H9 (cell line): ENCODE results near the gene ZNF730. TPM values are rescaled to one million over a fixed set of nuclear protein-coding genes. Genes with fewer than 3 reads are reported as not detected.

Source experiments
- DNase-seq: peaks from one replicate; pipeline ENCODE4 v3.0.0-alpha.2; 2017
- H2AFZ ChIP-seq: one replicate; pipeline ENCODE4 v1.6.1; 2013; ENCODE audit warnings: mild to moderate bottlenecking, low read length, control low read depth, moderate library complexity
- H2AK5ac ChIP-seq: 2 replicates; pipeline ENCODE4 v1.6.1; 2013; ENCODE audit warnings: low read length, control low read depth, mixed read lengths; ENCODE audit not compliant: insufficient read length
- H2BK120ac ChIP-seq: one replicate; pipeline ENCODE4 v1.6.1; 2013; ENCODE audit warnings: low read depth, mild to moderate bottlenecking, low read length, control low read depth, inconsistent platforms; ENCODE audit not compliant: poor library complexity, severe bottlenecking
- H2BK12ac ChIP-seq: 2 replicates; pipeline ENCODE4 v1.6.1; 2013; ENCODE audit warnings: low read length, control low read depth, mixed read lengths, low read depth; ENCODE audit not compliant: insufficient read length
- H2BK15ac ChIP-seq: 2 replicates; pipeline ENCODE4 v1.6.1; 2013; ENCODE audit warnings: low read depth, low read length, control low read depth
- H2BK20ac ChIP-seq: one replicate; pipeline ENCODE4 v1.6.1; 2013; ENCODE audit warnings: low read depth, mild to moderate bottlenecking, low read length, control low read depth, inconsistent platforms; ENCODE audit not compliant: poor library complexity, severe bottlenecking
- H2BK5ac ChIP-seq: 2 replicates; pipeline ENCODE4 v1.6.1; 2013; ENCODE audit warnings: low read length, control low read depth, mixed read lengths; ENCODE audit not compliant: insufficient read length
- H3K14ac ChIP-seq: 2 replicates; pipeline ENCODE4 v1.6.1; 2013; ENCODE audit warnings: low read length, control low read depth; ENCODE audit not compliant: insufficient read depth
- H3K18ac ChIP-seq: 2 replicates; pipeline ENCODE4 v1.6.1; 2013; ENCODE audit warnings: low read depth, mild to moderate bottlenecking, mixed read lengths, low read length, control low read depth; ENCODE audit not compliant: insufficient read length
- H3K23ac ChIP-seq: 2 replicates; pipeline ENCODE4 v1.6.1; 2013; ENCODE audit warnings: low read length, control low read depth, mixed read lengths, low read depth; ENCODE audit not compliant: insufficient read length
- H3K23me2 ChIP-seq: 2 replicates; pipeline ENCODE4 v1.6.1; 2013; ENCODE audit warnings: low read depth, mild to moderate bottlenecking, mixed read lengths, low read length, control low read depth; ENCODE audit not compliant: insufficient read length, poor library complexity, severe bottlenecking
- H3K27ac ChIP-seq: 2 replicates; pipeline ENCODE4 v1.5.1; 2013; ENCODE audit warnings: low read length, control low read depth, mixed read lengths, low read depth; ENCODE audit not compliant: insufficient read length
- H3K27me3 ChIP-seq: 2 replicates; pipeline ENCODE4 v1.6.1; 2013; ENCODE audit warnings: low read length, control low read depth, inconsistent platforms; ENCODE audit not compliant: insufficient read depth
- H3K4ac ChIP-seq: 2 replicates; pipeline ENCODE4 v1.6.1; 2013; ENCODE audit warnings: low read depth, mild to moderate bottlenecking, control low read depth, inconsistent platforms, low read length, moderate library complexity
- H3K4me1 ChIP-seq: 2 replicates; pipeline ENCODE4 v1.6.1; 2013; ENCODE audit warnings: low read length, control low read depth, inconsistent platforms; ENCODE audit not compliant: insufficient read depth
- H3K4me2 ChIP-seq: 2 replicates; pipeline ENCODE4 v1.6.1; 2013; ENCODE audit warnings: low read length, control low read depth, mixed read lengths; ENCODE audit not compliant: insufficient read length, insufficient read depth
- H3K56ac ChIP-seq: 2 replicates; pipeline ENCODE4 v1.6.1; 2013; ENCODE audit warnings: low read depth, mild to moderate bottlenecking, mixed read lengths, low read length, control low read depth; ENCODE audit not compliant: insufficient read length
- H3K79me1 ChIP-seq: 2 replicates; pipeline ENCODE4 v1.6.1; 2013; ENCODE audit warnings: low read depth, mild to moderate bottlenecking, moderate library complexity, low read length, control low read depth, inconsistent platforms; ENCODE audit not compliant: insufficient read depth, poor library complexity, severe bottlenecking
- H3K79me2 ChIP-seq: 2 replicates; pipeline ENCODE4 v1.6.1; 2013; ENCODE audit warnings: low read length, control low read depth, inconsistent platforms; ENCODE audit not compliant: insufficient read depth
- H3K9ac ChIP-seq: 2 replicates; pipeline ENCODE4 v1.6.1; 2013; ENCODE audit warnings: low read length, control low read depth, mixed read lengths; ENCODE audit not compliant: insufficient read length; ENCODE audit errors: extremely low read depth
- H3K9me3 ChIP-seq: one replicate; pipeline ENCODE4 v1.6.1; 2013; ENCODE audit warnings: low read depth, low read length, inconsistent platforms; ENCODE audit not compliant: control insufficient read depth
- H3T11ph ChIP-seq: one replicate; pipeline ENCODE4 v1.6.1; 2013; ENCODE audit warnings: mild to moderate bottlenecking, low read length, control low read depth, inconsistent platforms
- H4K20me1 ChIP-seq: one replicate; pipeline ENCODE4 v1.6.1; 2013; ENCODE audit not compliant: control insufficient read depth, insufficient read length, insufficient read depth
- H4K5ac ChIP-seq: 2 replicates; pipeline ENCODE4 v1.6.1; 2013; ENCODE audit warnings: low read depth, mild to moderate bottlenecking, mixed read lengths, low read length, control low read depth; ENCODE audit not compliant: insufficient read length
- H4K8ac ChIP-seq: replicated peaks from 2 replicates; pipeline ENCODE4 v1.6.1; 2013; ENCODE audit warnings: low read length, control low read depth, mixed read lengths, low read depth; ENCODE audit not compliant: insufficient read length
- H4K91ac ChIP-seq: 2 replicates; pipeline ENCODE4 v1.6.1; 2013; ENCODE audit warnings: low read depth, mild to moderate bottlenecking, moderate library complexity, mixed read lengths, low read length, control low read depth; ENCODE audit not compliant: insufficient read length
- H3K27ac Mint-ChIP-seq, 3 experiments: 2 replicates in 2 of 3; 3 replicates in 1 of 3; pipeline ENCODE4 v1.8.0; 2020 to 2021; ENCODE audit warnings: mixed read lengths in 3 of 3, mild to moderate bottlenecking in 1 of 3, moderate library complexity in 1 of 3
- H3K27me3 Mint-ChIP-seq: 2 replicates; pipeline ENCODE4 v1.8.0; 2021; ENCODE audit warnings: low read depth, mild to moderate bottlenecking, moderate library complexity, mixed read lengths
- H3K36me3 Mint-ChIP-seq, 3 experiments: 2 replicates in 2 of 3; 3 replicates in 1 of 3; pipeline ENCODE4 v1.8.0; 2020 to 2021; ENCODE audit warnings: low read depth in 3 of 3, mixed read lengths in 3 of 3; ENCODE audit not compliant: insufficient read depth in 1 of 3
- H3K4me1 Mint-ChIP-seq, 2 experiments: 2 replicates each; pipeline ENCODE4 v1.8.0; 2020; ENCODE audit warnings: mixed read lengths in 2 of 2
- H3K4me3 Mint-ChIP-seq, 2 experiments: 2 replicates in 1 of 2; 3 replicates in 1 of 2; pipeline ENCODE4 v1.8.0; 2020 to 2021; ENCODE audit warnings: mild to moderate bottlenecking in 2 of 2, mixed read lengths in 2 of 2, moderate library complexity in 1 of 2
- H3K9me3 Mint-ChIP-seq, 2 experiments: 2 replicates in 1 of 2; 3 replicates in 1 of 2; pipeline ENCODE4 v1.8.0; 2020; ENCODE audit warnings: mild to moderate bottlenecking in 2 of 2, mixed read lengths in 2 of 2, moderate library complexity in 1 of 2
- CTCF ChIP-seq: fragments of 200-600 bp; sonication (generic); conservative IDR thresholded peaks from 3 replicates; pipeline ENCODE4 v1.8.0; 2021; ENCODE audit warnings: antibody characterized with exemption, mild to moderate bottlenecking
- WGBS: extraction: QIAGEN DNeasy Blood & Tissue Kit; methylation state at CpG from one replicate; pipeline ENCODE4 v1.1.7; 2013; ENCODE audit warnings: missing lambda C conversion rate, low lambda C conversion rate, mixed read lengths; ENCODE audit not compliant: insufficient read length; ENCODE audit errors: extremely low coverage; 5-methylcytosine and 5-hydroxymethylcytosine counted together
- total RNA-seq: library from RNA; stranded (reverse); gene quantifications from 2 replicates; pipeline ENCODE4 v1.2.1, GENCODE V29; 2021

ZNF730 gene
- total RNA-seq, 1 experiment from 2014 or later = 19.7 TPM

DNA sequence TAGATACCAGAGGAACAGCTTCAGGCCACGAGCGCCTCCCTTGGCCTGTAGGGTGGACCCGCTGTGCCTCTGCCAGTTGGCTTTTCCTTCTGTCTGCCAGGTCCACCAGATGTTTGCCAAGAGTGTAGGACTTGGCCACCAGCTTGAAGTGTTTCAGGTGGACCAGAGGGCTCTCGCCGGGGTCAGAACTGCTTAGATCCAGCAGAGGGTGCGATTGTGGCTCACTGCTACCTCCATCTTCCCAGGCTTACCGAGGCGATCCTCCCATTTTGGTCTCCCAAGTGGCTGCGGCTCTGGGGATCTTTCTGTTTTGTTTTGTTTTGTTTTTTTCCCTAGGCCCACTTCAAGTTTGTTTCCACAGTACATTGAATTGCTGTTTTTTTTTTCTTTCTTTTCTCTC, 23.0 kb upstream of the ZNF730 start:
- Histone ChIP-seq H3K4me2 (no peak overlapping the region), H2BK12ac (no peak overlapping the region), H3K23me2 (no peaks in the 10 kb centered on the region), H3K79me2 (peaks cover 28% of the 10 kb centered on the region; the same call in 1 of the 2 replicates), H2BK15ac (no peak overlapping the region), H2BK120ac (no peak overlapping the region), H3K9ac (no peak overlapping the region), H2AFZ (no peak overlapping the region), H3K56ac (no peak overlapping the region), H3K27ac (no peak overlapping the region), H2AK5ac (no peak overlapping the region), H4K5ac (no peak overlapping the region), H3K27me3 (no peaks in the 10 kb centered on the region), H3T11ph (no peak overlapping the region), H3K23ac (no peak overlapping the region), H3K79me1 (peaks cover 14% of the 10 kb centered on the region), H3K14ac (no peak overlapping the region; the same call in 1 of the 2 replicates), H3K4me1 (no peaks in the 10 kb centered on the region), H3K18ac (no peak overlapping the region), H4K20me1 (no peaks in the 10 kb centered on the region), H2BK20ac (no peak overlapping the region), H3K4ac (no peak overlapping the region), H4K91ac (no peak overlapping the region), H4K8ac (no peak overlapping the region), H3K9me3 (peaks cover 9% of the 10 kb centered on the region), H2BK5ac (no peak overlapping the region)
- Mint-ChIP-seq H3K36me3 (peaks cover 84 to 91% (median 88%) of the 10 kb centered on the region in 3 experiments), H3K9me3 (peaks cover 36 to 40% of the 10 kb centered on the region in 2 experiments), H3K4me3 (no peak overlapping the region), H3K27ac (no peak overlapping the region), H3K27me3 (no peaks in the 10 kb centered on the region), H3K4me1 (no peaks in the 10 kb centered on the region)
- no CpG with 5 or more reads among the region's 9 CpGs for WGBS
- peak; percentile 47 for DNase-seq
- peak; percentile 42; the same call in 2 of the 3 replicates for TF ChIP-seq CTCF
